NCI-H1694 treated with DMSO at 0.1 percent for 48 hours (cell line): ENCODE data around the gene AKAP8L.

Source experiments
- DNase-seq: peaks from one replicate; lab custom pipeline; 2025; lab: John Stamatoyannopoulos, UW

AKAP8L gene

DNA sequence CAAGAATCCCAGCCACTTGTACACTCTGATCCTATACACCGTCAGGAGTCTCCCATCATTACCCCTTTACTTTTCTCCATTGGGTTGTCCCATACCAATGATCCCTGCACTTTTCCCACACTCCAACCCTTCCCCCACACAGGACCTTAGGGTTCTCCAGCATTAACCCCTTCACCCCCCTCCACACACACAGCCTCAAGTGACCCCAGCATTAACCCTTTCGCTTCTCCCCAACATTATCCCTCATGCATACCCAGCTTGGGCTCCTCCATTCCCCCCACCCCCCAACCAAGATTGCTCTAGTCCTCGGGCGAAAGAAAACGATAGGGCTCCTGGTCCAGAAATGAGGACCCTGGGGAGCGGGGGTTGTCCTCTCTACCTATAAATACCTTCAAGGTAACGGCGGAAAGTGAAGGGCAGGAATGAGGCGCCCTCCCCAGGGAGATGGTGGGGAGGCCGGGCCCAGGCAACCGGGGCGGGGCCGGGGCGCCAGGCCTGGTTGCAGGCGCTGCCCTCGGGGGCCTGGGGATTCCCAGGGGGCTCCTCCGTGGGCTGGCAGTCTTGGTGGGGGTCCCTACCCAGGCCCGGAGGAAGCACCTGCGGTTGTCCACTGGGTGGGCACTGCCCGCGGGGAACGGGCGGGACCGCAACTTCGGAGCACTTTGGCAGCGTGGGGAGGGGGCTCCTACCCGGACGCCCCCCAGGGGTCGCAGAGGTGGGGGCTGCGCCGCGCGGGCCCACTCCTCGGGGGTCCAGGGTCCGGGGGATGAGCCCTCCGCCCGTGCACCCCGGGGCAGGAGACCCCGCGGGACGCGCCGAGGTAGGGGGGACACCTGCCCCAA, 30.2 kb upstream of the AKAP8L start:
- DNase-seq = no peak

DNA sequence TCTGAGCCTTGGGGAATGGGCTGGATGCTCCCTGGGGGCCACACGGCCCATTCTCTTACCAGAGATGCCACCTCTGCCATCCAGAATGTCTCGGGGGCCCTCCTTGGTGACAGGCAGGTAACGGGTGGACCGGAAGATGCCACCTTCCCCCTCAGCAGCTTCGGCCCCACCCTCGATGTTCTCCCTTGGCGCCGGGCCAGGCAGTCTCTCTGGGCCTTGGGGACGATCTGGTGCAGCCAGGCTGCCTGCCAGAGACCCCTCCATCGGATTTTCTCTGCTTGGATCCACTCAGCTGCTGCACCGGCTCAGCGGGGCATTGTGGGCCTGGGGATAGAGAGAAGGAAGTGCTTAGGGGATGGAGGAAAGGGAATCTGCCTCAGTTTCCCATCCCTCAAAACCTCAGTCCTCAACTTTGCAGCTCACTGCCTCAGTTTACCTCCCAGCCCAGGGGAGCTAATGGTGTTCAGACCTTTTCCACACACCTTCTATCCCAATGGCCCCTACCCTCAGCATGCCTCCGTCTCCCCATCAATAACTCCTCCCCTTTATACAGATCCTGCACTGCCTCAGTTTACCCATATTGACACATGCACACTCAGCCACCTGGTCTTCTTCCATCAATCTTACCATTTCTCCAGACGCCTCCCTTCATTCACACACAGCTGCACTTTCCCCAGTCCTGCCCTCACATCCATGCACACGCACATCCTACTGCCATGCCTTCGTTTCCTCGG, 29.4 kb upstream of the AKAP8L start:
- DNase-seq = no peak

DNA sequence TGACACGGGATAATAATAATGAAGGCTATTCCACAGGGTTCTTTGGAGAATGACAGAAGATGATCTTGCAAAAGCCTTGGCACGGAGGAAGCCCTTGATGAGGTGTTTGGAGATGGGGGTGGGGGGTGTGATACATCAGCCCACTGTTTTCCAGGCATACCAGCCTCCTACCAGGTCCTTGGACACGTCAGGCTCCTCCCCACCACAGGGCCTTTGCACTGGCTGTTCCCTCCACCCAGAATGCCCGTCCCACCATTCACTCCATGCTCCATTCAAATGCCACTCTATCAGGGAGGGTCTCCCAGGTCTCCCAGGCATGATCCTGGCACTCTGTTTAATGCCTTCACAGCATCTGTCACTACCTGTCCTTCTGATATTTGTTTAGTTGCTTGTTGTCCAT, 28.3 kb upstream of the AKAP8L start:
- DNase-seq = no peak

DNA sequence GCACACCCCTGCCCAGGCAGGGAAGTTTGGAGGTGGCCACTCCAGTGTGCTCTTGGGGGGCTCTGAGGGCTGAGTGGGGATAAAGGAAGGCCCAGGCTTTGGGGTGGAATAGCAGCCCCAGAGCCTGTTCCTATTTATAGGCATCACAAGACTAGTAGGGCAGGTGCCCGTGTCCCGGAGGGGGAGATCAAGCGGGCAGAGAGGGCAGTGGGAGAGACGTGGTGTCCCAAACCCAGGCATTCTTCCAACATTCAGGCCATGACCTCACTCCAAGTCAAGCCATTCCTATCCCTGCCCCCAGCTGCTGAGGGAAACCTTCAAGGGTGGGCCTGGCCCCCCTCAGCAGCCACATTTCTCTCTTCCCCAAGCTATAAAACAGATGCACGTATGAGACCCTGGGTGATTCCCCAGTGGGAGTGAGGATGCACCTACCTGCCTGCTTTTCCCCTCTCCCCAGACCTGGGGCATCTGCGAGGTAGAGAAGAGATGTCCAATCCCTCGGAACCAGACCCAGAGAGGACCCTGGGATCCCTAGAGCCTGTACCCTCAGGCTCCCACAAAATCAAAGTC, 27.1 kb upstream of the AKAP8L start:
- DNase-seq = no peak

DNA sequence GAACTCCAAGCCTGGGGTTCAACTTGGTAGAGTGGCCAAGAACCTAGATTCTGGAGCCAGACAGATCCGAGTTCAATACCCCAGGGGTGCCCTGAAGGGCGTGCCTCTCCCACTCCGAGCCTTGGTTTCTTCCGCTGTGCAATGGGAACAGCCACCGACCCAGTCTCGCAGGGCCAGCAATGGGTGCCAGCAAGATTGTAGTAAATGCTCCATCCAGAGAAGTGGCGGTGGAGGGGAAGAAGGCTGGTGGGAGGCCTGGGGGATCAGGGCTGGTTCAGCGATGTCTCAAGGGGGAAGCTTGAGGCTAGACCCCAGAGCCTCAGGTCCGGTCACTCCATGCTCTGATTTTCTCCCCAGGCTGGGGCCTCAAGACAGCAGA, 26.4 kb upstream of the AKAP8L start:
- DNase-seq = no peak

DNA sequence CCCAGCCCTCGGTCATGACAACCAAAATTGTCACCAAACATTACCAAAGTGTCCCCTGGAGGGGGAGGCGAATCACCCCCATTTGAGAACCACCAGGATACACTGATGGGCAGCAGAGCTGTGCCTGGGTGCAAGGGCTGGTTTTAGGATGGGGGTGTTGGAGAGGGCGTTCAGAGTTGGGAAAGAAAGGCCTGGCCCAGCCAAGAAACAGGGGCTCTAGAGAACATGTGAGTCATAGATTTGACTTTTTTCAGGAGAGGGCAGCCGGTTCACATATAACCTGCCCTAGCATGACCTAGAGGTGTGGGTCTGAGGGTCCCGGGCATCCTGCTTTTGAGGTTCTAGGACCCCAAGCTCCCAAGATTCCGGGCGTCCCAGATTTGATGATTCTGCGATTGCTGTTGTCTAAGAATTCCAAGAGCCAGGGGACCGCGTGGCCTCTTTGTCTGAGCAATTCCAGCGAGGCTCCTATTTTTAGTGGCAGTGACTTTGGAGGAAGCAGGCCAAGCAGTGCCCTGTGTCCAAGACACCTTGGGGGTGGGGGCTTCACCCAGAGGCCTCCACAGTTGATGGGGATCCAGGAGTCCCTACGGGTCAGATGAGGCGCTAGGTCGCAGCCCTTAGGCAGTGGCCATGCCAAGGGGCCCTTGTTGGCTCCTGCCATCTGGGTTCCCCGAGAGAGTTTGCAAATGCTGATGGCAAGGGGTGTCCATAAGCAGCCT, 25.9 kb upstream of the AKAP8L start:
- DNase-seq = no peak

DNA sequence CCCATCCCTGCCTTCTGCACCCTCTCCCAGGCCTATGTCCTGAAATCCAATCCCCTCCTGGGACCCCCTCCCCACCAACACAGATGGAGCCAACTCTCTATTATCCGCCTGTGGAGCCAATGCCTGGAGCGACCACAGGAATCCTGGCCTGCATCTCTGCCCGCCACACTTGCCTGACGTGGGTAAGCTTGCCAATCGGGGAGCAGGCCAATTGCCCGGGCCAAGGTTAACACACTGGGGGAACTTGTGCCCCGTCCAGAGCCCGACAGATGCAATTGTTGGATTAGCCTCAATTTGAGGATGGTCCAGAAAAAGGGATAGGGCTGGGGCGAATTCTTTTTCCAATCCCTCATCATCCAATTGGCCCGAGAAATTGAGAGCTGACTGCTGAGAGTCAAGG, 25.1 kb upstream of the AKAP8L start:
- DNase-seq = no peak

DNA sequence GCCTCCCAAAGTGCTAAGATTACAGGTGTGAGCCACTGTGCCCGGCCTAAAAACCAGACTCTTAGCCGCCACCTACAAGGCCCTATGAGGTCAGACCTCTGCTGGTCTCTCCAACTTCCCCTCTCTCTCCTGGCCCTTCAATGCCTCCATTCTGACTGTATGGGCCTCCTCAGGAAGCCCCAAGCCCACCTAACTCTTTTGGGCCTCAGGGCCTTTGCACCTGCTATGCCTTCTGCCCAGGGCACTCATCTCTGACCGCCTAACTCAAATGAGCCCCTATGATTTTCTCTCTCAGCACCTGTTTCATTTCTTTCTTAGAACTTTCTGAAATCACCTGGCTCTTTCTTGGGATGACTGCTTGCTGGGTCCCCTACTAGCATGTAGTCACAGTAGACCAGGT, 24.5 kb upstream of the AKAP8L start:
- DNase-seq = no peak

DNA sequence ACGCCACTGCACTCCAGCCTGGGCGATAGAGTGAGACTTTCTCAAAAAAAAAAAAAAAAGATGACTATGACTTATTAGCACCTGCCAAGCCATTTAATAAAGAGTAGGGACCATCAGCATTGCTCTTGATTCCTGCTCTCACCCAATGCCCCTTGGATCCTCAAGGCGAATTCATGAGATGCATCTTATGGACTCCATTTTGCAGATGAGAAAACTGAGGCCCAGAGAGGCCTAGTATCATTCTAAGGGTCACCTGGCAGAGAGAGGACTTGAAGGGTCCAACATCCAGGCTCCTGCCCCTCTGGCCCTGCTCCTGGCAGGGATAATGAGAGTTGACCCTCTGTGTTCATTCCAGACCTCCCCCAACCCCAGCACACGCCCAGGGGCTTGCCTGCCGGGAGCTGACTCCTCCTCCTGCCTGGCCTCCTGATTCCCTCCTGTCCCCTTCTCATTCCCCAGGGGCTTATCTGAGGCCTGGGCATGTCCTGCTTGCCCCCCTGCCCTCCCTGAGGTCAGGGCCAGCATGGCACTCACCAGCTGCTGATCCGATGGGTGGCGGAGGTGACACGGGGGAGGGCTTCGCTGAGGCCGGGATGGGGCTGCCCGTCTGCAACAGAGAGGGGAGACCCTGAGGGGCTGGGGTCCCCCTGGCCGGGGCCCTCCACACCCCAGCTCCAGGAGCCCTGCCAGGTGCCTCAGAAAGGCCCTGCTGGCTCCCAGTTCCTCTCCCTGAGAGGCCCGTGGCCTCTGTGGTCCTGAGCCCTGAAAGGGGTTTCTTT, 23.5 kb upstream of the AKAP8L start:
- no peak for DNase-seq

DNA sequence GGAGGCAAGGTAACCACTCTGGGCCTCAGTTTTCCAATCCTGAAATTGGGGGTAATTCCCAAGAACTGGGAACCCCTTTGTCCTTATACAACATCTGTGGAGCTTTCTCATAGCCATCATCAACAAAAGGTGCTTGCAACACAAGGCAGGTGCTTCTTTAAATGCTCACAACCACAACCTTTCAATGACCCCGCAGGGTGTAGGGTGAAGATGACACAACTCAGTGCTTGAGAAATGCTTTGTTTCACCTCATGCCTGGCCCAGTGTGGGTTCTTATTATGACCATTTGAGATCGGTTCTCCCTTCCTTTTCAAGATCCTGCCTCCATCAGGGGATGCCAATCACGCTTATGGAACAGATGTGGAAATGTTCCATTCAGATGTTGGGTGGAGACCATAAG, 22.5 kb upstream of the AKAP8L start:
- no peak for DNase-seq

DNA sequence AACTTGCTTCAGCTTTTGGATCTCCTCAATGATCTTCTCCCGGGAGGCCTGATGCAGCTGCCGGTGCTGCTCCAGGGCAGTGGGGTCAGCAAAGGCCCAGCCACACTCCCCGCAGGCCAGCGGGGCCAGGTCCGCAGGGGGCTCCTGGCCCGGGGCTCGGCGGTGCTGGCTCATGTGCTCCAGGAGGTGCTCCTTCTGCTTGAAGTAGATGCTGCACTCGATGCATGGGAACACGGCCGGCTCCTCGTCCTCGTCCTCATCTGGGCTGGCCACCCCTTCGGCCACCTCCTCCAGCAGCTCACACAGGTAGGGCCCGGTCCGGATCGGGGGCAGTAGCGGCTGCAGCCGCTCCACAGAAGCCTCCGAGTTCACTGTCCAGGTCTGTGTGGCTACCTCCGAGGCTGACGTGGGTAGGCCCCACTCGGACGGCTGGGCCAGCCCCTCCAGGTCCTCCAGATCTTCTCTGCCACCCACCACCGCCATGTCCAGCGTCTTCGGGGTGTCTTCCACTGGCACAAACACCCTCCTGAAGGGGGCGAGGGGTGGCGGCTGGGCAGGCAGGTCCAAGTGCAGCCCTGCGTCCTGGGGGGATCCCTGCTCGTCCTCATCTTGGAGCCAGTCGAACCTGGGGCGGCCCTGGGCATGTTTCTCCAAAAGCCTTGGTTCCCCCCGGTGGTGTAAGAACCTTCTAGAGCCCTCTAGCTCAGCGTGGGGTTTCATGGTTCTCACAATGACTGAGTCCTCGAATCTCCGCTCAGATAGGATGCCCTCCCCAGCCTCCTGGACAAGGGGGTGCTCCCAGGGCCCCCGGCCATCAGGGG, 21.2 kb upstream of the AKAP8L start:
- DNase-seq = no peak

DNA sequence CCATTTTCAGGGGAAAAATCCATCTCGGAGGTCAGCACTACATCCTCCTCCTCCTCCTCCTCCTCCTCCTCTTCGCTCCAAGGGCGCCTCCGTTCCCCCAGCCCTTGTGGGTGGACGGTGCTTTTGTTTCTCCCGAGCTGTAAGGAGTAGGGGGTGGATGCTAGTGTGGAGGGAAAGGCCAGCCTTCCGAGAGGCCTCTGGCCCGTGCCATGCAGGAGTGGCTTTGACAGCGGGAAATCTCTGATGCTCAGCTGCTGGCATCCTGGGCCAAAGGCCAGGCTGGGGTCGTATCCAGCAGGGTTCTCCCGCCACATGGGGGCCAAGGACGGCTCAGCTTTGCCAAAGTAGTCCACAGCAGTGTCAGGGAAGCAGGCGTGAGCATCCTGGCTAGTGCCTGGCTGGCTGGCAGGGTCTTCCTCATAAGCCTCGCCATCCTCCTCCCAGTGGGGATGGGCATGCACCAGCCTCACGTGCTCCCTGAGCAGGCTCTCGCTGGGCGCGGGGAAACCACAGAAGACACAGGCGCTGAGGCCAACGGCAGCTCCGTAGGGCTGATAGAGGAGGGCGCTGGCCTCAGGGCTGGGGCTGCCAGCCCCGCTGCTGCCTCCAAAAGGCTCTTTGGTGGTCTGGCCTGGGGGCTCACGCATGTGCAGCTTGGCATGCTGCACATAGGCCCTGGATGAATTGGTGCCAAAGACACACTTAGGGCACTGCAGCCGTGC, 20.5 kb upstream of the AKAP8L start:
- no peak for DNase-seq

DNA sequence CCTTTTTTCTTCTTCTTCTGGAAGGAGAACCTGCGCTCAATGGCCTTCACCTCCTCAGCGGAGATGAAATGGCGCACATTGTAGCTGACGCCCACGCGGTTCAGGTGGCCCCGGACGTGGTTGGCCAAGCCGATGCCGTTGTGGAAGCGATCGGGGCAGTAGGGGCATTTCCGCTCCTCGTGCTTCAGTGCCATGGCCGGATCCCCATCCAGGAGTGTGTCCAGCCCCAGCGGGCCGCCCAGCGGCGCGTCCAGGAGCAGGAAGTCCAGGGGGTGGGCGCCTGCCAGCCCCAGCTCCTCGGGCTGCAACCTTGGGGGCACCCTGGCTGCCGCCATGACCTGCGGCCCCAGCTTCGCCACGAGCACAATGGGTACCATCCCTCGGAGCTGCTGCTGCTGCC, 19.8 kb upstream of the AKAP8L start:
- DNase-seq = no peak

DNA sequence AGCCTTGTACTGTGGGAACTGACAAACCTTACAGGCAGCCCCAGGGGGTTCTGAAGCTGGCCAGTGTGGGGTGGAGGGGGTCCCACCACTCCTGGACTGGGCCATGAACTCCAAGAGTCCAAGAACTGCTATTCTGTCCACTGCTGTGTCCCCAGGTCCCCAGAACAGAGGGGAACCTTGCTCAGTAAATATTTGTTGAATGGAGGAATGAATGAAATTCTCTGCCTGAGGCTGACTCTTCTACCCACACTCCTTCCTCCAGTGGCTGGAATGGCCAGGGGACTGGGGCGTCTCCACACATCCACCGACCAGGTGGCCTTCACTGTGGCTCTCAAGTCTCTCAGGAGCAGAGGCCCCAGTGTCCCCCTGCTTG, 19.3 kb upstream of the AKAP8L start:
- no peak for DNase-seq

DNA sequence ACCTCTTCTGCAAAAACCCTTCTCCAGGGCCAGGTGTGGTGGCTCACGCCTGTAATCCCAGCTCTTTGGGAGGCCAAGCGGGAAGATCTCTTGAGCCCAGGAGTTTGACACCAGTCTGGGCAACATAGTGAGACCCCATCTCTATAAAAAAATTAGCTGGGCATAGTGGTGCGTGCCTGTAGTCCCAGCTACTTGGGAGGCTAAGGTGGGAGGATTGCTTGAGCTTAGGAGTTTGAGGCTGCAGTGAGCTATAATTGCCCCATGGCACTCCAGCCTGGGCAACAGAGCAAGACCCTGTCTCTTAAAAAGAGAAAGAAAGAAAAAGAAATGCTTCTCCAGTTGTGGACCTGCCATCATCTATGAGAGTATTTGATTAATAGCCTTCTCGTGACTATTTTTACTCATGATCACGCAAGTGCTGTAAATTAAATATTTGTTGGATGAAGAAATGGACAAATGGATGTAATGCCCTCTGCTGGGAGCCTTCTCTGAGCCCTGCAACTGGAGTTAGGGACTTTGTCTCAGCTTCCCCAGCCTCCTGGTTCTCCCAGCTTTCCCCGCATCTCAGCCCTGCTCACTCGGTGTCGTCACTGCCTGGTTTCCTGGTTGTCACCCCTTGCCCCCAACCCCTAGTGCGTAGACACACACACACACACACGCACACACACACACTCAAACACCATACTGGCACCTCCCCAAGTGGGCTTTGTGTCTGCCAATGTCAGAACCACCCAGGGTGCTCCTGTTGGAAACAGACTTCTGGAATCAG, 18.8 kb upstream of the AKAP8L start:
- DNase-seq = no peak

DNA sequence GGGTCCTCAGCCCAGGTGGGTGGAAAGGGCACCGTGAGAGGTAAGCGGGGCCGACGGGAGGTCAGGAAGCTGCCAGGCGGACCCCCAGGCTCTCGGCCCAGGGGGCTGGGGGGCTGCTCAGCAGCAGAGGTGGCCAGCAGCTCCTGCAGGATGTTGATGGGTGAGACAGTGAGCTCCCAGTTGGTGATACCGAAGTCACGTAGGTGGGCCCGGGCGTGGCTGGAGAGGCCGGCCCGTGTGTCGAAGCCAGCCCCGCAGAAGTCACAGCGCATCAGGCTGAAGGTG, 18.0 kb upstream of the AKAP8L start:
- DNase-seq = no peak

DNA sequence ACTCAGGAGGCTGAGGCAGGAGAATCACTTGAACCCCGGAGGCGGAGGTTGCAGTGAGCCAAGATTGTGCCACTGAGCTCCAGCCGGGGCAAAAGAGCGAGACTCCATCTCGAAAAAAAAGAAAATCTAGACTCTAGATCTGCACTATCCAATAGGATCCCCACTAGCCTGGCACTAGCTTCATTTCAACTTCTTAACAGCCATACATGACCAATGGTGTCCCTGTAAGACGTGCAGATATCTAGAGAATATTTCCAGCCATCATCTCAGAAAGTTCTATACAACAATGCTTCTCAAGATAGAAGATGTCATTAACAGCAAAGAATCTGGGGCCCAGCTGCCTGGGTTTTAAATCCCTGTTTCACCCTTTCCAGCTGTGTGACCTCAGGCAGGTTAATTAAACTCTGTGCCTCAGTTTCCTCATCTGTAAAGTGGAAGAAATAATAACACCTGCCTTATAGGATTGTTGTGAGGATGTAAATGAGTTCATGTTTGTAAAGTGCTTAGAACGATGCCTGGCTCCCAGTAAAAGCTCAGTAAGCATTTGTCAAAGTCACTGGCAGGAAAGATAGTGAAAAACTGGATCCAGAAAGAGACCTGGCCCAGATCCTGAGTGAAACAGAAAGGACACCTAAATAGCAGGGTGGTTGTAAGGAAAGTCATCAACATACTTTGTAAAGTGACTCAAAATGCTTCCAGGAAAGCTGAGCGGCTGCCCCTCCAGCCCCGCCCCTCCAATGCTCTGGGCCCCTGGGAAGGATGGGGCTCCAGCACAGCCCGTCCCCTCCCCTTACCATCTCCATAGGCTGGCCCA, 17.4 kb upstream of the AKAP8L start:
- DNase-seq = no peak

DNA sequence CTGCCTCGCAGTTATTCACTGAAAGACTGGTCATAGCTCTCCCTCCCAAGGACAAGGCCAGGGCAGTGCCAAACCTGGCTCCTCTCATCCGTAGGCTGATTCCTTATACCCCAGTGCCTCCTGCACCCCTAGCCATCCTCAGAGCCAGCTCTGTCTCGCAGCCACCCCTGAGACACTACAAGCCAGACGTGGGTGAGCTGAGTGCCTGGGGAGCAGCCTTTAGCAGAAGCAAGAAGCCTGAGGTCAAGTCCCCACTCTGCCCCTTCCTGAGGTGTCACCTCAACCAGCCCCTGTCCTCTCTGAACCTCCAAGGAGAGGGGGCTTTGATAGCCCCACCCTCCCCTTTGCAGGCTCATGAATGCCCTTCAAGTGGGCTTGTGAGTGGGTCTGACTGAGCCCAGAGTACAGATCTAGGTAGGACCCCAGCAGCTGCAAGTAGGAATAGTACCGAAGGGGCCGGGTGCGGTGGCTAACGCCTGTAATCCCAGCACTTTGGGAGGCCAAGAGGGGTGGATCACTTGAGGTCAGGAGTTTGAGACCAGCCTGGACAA, 14.8 kb upstream of the AKAP8L start:
- DNase-seq = no peak
